GM12875 (cell line): ENCODE data around the gene DCAF12.

Experiments used
- H3K4me3 ChIP-seq: one replicate; pipeline ENCODE4 v1.5.1; 2011; ENCODE audit warnings: low read depth, low read length, control low read depth
- CTCF ChIP-seq: IDR thresholded peaks from 2 replicates; pipeline ENCODE4 v1.5.1; 2011; ENCODE audit warnings: low read depth, mild to moderate bottlenecking, control low read depth, inconsistent platforms, low read length, moderate library complexity, borderline replicate concordance; ENCODE audit not compliant: insufficient read depth

DCAF12 gene

GRCh38 chr9:34036625-34037024, 89.9 kb downstream of the DCAF12 start:
- no peak for TF ChIP-seq CTCF
- no peak overlapping the region for H3K4me3 ChIP-seq
